Neutrophil (primary cell): ENCODE measurements around the gene CLASP1.
"Not testable (repeated sequence)": the region's sequence is repeated elsewhere in the genome, so short reads cannot be mapped to it uniquely, and the experiment has no call there.

ENCODE experiments used
- H3K27ac ChIP-seq: fragments of 200-600 bp; sonication (generic); 2 replicates; pipeline ENCODE4 v1.5.1; 2016; ENCODE audit warnings: mild to moderate bottlenecking, moderate library complexity
- H3K27me3 ChIP-seq: fragments of 200-600 bp; sonication (generic); 2 replicates; pipeline ENCODE4 v1.6.0; 2016; ENCODE audit warnings: mild to moderate bottlenecking
- H3K36me3 ChIP-seq: fragments of 200-600 bp; sonication (generic); 2 replicates; pipeline ENCODE4 v1.5.1; 2017
- H3K4me1 ChIP-seq, 2 experiments: fragments of 200-600 bp in 1 of 2; sonication (generic) in 1 of 2; 1 replicate in 1 of 2; 2 replicates in 1 of 2; pipeline versions ENCODE4 v1.5.1 to v1.6.1; 2013 to 2016; ENCODE audit warnings: low read depth in 1 of 2, low read length in 1 of 2, mild to moderate bottlenecking in 1 of 2, moderate library complexity in 1 of 2; ENCODE audit not compliant: control insufficient read depth in 1 of 2, insufficient read depth in 1 of 2
- H3K4me3 ChIP-seq, 2 experiments: fragments of 200-600 bp in 1 of 2; sonication (generic) in 1 of 2; 1 replicate in 1 of 2; 2 replicates in 1 of 2; pipeline ENCODE4 v1.5.1; 2013 to 2016; ENCODE audit warnings: low read depth in 1 of 2, low read length in 1 of 2, mild to moderate bottlenecking in 1 of 2, moderate library complexity in 1 of 2
- H3K9me3 ChIP-seq: fragments of 200-600 bp; sonication (generic); 2 replicates; pipeline ENCODE4 v1.5.1; 2016
- TF ChIP-seq, protein P1 (sequence below): fragments of 200-600 bp; sonication (generic); IDR thresholded peaks from 2 replicates; pipeline ENCODE4 v1.5.1; 2016; ENCODE audit warnings: antibody characterized with exemption

CLASP1 gene

DNA sequence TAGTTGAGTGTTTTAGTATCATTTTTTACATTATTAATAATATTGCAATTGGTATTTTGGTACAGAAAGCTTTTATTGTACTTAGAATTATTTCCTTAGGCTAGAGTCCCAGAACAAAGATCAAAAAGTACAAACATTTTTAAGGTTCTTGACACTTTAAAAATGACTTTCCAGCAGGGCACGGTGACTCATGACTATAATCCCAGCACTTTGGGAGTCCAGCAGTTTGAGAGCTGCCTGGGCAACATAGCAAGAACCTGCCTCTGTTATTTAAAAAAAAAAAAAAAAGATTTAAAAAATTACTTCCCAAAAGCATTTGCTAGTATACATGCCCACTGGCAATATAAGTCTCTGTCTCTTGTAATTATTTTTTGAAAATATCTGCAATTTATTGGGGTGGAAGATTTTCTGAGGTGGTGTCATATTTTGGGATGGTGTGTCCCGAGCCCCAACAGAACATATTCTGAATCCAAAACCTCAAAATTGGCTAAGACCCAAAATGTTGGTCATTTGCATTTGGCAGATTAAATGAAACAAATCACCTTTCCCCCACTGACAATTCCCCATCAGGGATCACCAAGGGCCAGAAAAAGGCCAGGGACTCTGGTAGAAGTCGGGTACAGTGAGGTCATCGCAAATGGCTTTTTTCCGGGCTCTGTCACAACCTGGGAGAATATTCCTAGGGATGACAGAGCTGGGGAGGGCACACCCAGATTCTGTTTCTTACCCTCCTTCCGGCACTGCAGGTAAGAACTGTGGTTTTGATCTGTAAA, 45.3 kb upstream of the CLASP1 start:
- H3K4me3 ChIP-seq = no peak overlapping the region
- no peaks in the 10 kb centered on the region for H3K9me3 ChIP-seq
- TF ChIP-seq, protein P1, sequence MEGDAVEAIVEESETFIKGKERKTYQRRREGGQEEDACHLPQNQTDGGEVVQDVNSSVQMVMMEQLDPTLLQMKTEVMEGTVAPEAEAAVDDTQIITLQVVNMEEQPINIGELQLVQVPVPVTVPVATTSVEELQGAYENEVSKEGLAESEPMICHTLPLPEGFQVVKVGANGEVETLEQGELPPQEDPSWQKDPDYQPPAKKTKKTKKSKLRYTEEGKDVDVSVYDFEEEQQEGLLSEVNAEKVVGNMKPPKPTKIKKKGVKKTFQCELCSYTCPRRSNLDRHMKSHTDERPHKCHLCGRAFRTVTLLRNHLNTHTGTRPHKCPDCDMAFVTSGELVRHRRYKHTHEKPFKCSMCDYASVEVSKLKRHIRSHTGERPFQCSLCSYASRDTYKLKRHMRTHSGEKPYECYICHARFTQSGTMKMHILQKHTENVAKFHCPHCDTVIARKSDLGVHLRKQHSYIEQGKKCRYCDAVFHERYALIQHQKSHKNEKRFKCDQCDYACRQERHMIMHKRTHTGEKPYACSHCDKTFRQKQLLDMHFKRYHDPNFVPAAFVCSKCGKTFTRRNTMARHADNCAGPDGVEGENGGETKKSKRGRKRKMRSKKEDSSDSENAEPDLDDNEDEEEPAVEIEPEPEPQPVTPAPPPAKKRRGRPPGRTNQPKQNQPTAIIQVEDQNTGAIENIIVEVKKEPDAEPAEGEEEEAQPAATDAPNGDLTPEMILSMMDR = no peak
- H3K4me1 ChIP-seq = peaks cover 12 to 13% of the 10 kb centered on the region in 2 experiments
- H3K36me3 ChIP-seq = no peaks in the 10 kb centered on the region
- no peak overlapping the region for H3K27ac ChIP-seq
- H3K27me3 ChIP-seq = no peaks in the 10 kb centered on the region

DNA sequence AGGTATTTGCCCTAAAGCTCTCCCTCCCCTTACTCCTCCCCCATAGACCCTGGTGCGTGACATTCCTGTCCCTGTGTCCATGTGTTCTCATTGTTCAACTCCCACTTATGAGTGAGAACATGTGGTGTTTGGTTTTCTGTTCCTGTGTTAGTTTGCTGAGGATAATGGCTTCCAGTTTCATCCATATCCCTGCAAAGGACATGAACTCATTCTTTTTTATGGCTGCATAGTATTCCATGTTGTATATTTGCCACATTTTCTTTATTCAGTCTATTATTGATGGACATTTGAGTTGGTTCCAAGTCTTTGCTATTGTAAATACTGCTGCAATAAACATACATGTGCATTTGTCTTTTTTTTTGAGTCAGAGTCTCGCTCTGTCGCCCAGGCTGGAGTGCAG, 41.3 kb upstream of the CLASP1 start:
- not testable (repeated sequence) for H3K27ac ChIP-seq, H3K9me3 ChIP-seq, H3K36me3 ChIP-seq, H3K27me3 ChIP-seq, H3K4me3 ChIP-seq, H3K4me1 ChIP-seq

DNA sequence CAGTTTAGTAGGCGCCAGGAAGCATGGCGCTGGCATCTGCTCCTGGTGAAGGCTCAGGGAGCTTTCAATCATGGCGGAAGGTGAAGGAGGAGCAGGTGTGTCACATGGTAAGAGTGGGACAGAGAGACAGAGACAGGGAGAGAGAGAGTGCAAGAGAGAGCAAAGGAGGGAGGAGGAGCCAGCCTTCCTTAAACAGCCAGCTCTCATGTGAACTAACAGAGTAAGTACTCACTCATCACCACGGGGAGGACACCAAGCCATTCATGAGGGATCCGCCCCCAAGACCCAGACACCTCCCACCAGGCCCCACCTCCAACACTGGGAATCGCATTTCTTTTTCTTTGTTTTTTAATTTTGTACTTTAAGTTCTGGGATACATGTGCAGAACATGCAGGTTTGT, 40.8 kb upstream of the CLASP1 start:
- Histone ChIP-seq H3K27ac (no peak overlapping the region), H3K4me3 (no peak overlapping the region), H3K36me3 (no peaks in the 10 kb centered on the region), H3K9me3 (no peaks in the 10 kb centered on the region), H3K27me3 (no peaks in the 10 kb centered on the region), H3K4me1 (no peaks in the 10 kb centered on the region)
- TF ChIP-seq, protein P1 = no peak

DNA sequence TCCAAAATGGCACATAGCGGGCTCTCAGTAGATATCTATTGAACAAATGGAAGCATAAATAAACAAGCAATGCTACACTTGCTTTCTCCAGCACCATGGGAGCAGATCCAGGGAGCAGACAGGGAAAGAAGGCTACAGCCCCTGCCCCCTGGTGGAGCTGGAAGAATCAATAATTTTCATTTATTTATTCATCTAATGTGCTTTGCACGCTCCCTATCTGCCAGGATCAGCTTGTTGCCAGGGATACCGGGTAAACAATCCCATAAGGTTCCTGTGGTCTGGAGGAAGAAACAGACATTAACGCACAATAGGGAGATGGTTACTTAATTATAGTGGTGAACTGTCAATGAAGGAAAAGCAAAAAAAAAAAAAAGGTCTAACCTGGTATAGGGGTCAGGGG, 40.1 kb upstream of the CLASP1 start:
- H3K27ac ChIP-seq = no peak overlapping the region
- TF ChIP-seq, protein P1 = no peak
- no peaks in the 10 kb centered on the region for H3K27me3 ChIP-seq

DNA sequence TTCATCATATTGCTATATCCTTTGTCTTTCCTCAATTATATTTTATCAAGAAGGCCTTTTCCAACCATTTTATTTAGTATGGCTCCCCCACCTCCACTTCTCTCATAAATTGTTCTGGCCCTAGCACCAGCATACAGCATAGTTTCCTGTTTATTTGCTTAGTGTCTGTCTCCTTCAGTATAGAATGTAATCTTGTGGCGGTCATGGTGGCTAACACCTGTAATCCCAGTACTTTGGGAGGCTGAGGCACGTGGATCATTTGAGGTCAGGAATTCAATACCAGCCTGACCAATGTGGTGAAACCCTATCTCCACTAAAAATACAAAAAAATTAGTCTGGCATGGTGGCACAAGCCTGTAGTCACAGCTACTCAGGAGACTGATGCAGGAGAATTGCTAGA, 39.6 kb upstream of the CLASP1 start:
- Histone ChIP-seq H3K36me3 (no peaks in the 10 kb centered on the region), H3K4me1 (no peaks in the 10 kb centered on the region), H3K9me3 (no peaks in the 10 kb centered on the region), H3K4me3 (no peak overlapping the region), H3K27me3 (no peaks in the 10 kb centered on the region), H3K27ac (no peak overlapping the region)
- TF ChIP-seq, protein P1 = no peak

More for the DNA sequence above, 40.1 kb upstream of the CLASP1 start:
- Histone ChIP-seq H3K9me3 (no peaks in the 10 kb centered on the region), H3K4me1 (no peaks in the 10 kb centered on the region), H3K36me3 (no peaks in the 10 kb centered on the region), H3K4me3 (no peak overlapping the region)

DNA sequence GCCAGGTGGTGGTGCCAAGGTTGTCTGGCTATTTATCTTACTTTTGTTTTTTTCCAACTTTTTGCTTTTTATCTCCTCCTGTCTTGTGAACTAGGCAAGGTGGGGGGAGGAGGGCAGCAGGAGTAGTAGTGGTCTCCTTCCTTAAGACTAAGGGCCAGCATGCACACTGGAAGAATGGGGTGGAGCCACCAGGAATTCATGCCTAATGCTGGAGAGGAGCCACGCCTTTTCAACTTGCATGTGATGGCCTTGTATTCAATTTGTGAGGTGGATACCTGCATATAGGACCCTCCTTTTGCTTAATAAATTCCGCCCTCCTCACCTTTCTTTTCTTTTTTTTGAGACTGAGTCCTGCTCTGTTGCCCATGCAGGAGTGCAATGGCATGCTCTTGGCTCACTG, 37.6 kb upstream of the CLASP1 start:
- H3K27me3 ChIP-seq = no peaks in the 10 kb centered on the region
- no peak overlapping the region for H3K27ac ChIP-seq
- no peak overlapping the region for H3K4me3 ChIP-seq
- TF ChIP-seq, protein P1 = no peak
- H3K36me3 ChIP-seq = no peaks in the 10 kb centered on the region
- H3K9me3 ChIP-seq = peaks cover 12% of the 10 kb centered on the region
- H3K4me1 ChIP-seq = no peaks in the 10 kb centered on the region
